Neuron (in vitro differentiated cells): ENCODE measurements around the gene UTP11.

ENCODE experiments used
- H2AFZ ChIP-seq: one replicate; pipeline ENCODE4 v1.6.1; 2013; ENCODE audit warnings: low read depth, mild to moderate bottlenecking, inconsistent platforms, low read length, moderate library complexity
- H3K27me3 ChIP-seq: one replicate; pipeline ENCODE4 v1.6.1; 2013; ENCODE audit warnings: low read length; ENCODE audit not compliant: insufficient read depth
- H3K36me3 ChIP-seq: one replicate; pipeline ENCODE4 v1.6.1; 2013; ENCODE audit warnings: low read length; ENCODE audit not compliant: insufficient read depth
- H3K4me1 ChIP-seq: one replicate; pipeline ENCODE4 v1.6.1; 2013; ENCODE audit warnings: low read length; ENCODE audit not compliant: insufficient read depth
- H3K4me3 ChIP-seq: 2 replicates; pipeline ENCODE4 v1.5.1; 2013; ENCODE audit warnings: mild to moderate bottlenecking, low read length, moderate library complexity
- H3K9me3 ChIP-seq: one replicate; pipeline ENCODE4 v1.6.1; 2013; ENCODE audit warnings: low read length

Gene UTP11

GRCh38 chr1:38052750-38053415 is 40.3 kb downstream of the UTP11 start:
- no peak overlapping the region for H3K4me3 ChIP-seq
- no peaks in the 10 kb centered on the region for H3K27me3 ChIP-seq
- no peaks in the 10 kb centered on the region for H3K36me3 ChIP-seq
- no peaks in the 10 kb centered on the region for H3K9me3 ChIP-seq
- H2AFZ ChIP-seq, result no peak overlapping the region
- H3K4me1 ChIP-seq, result peaks cover 49% of the 10 kb centered on the region

DNA sequence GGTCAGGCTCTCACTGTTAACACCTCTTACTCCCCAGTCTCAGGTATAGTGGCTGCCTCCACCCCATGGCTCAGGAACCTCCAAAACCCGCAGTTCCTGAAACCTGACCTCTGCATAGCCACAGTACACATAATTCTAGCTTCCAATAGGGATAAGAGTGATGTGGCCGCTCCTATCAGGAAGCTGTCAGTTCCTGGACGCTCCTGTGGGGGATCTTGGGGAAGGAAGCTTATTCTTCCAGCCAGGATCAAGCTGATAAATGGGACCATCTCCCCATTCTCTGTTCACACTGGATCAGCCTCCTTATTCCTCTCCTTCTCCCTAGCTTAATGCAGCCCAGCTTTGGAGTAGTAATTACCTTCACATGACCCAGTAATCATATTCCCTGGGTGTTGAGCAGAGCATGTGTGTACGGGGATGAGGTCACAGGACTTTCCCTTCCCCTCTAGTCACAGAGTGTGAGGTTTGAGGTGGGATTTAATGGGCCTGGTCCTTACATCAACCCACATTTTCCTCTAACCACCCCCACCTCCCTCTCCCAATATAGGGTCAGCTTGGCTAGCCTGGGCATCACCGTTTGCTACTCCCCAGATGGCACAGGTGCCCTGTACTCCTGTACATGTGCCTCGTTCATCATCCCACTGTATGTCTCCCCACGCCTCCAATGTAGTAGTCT is 41.0 kb downstream of the UTP11 start:
- Histone ChIP-seq H3K4me1 (peaks cover 43% of the 10 kb centered on the region), H3K36me3 (no peaks in the 10 kb centered on the region), H3K4me3 (no peak overlapping the region), H3K27me3 (no peaks in the 10 kb centered on the region), H2AFZ (no peak overlapping the region), H3K9me3 (no peaks in the 10 kb centered on the region)

DNA sequence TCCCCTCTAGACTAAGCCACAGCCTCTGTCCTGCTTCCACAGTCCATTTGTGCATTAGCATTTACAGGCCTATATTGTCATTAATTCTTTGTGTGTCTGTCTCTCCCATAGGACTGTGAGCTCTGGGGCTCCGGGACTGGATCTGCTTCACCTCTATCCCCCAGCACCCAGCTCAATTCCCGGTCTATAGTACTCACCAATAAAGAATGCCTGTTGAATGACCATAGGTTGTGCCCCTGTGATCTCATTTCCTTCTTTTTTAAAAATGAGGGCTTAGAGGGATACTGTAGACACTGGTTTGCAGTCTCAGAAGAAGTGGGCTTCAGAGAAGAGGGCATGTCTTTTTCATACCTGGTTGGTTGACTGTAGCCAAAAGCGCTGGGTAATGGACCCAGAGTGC is 42.9 kb downstream of the UTP11 start:
- Histone ChIP-seq H3K36me3 (no peaks in the 10 kb centered on the region), H2AFZ (no peak overlapping the region), H3K4me3 (no peak overlapping the region), H3K9me3 (no peaks in the 10 kb centered on the region), H3K27me3 (no peaks in the 10 kb centered on the region), H3K4me1 (peaks cover 26% of the 10 kb centered on the region)

DNA sequence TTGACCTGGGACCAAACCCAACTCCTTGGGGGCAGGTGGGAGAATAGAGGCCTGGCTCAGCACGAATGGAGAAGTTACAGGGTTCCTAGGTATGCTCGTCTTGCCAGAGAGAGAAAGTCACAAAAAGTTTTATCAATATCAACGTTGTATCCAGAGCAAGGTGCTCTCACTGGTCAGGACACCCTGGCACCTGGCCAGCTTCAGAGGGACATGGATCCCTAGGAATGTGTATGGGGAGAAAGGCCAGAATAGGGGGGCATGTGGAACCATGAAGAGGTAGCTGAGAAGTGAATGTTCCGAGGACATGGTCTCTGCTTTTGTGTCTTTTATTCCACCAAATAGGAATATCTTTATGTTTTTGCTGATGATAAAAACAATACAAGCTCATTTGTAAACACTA is 43.4 kb downstream of the UTP11 start:
- Histone ChIP-seq H3K4me3 (no peak overlapping the region), H2AFZ (no peak overlapping the region)

DNA sequence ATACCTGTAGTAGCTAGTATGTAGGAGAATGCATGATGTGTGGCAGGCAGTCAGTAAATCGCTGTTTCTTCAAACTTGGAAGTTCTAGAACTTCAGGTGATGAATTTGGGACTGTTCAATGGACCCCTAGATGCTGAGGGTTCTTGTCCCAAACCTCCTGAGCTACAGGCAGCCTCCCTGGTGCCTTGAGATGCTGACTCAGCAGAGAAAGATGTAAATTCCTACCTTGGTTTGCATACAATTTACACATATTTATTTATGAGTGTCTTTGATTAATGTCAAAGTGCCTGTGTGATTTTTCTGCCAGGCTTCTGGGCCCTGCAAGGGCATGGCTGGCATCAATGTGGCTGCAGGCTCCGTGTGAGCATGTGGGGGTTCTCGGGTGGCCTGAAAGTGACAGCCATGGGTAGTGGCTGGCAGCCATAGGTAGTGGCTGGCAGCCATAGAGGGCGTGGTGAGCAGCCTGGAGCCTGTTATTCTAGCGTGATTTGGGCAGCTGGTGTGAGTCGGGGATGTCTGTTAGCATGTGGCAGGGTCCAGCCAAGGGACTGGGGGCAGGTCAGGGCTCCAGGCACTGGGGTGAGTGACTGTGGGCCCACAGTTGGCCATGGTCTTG is 47.2 kb downstream of the UTP11 start:
- Histone ChIP-seq H2AFZ (no peak overlapping the region), H3K4me1 (peaks cover 12% of the 10 kb centered on the region), H3K27me3 (no peaks in the 10 kb centered on the region), H3K9me3 (no peaks in the 10 kb centered on the region), H3K4me3 (no peak overlapping the region), H3K36me3 (no peaks in the 10 kb centered on the region)

More for the DNA sequence above, 43.4 kb downstream of the UTP11 start:
- H3K9me3 ChIP-seq, result no peaks in the 10 kb centered on the region
- peaks cover 20% of the 10 kb centered on the region for H3K4me1 ChIP-seq
- no peaks in the 10 kb centered on the region for H3K27me3 ChIP-seq
- no peaks in the 10 kb centered on the region for H3K36me3 ChIP-seq

- Histone ChIP-seq H3K27me3 (no peaks in the 10 kb centered on the region), H3K9me3 (no peaks in the 10 kb centered on the region), H3K4me1 (peaks cover 12% of the 10 kb centered on the region), H2AFZ (no peak overlapping the region), H3K36me3 (no peaks in the 10 kb centered on the region), H3K4me3 (no peak overlapping the region)
Measured at GRCh38 chr1:38060498-38060897, 48.0 kb downstream of the UTP11 start.

- no peaks in the 10 kb centered on the region for H3K9me3 ChIP-seq
- no peak overlapping the region for H2AFZ ChIP-seq
- no peak overlapping the region for H3K4me3 ChIP-seq
- H3K36me3 ChIP-seq, result no peaks in the 10 kb centered on the region
- H3K4me1 ChIP-seq, result peaks cover 12% of the 10 kb centered on the region
- H3K27me3 ChIP-seq, result no peaks in the 10 kb centered on the region
Measured at GRCh38 chr1:38061290-38061689, 48.8 kb downstream of the UTP11 start.

- Histone ChIP-seq H3K4me3 (no peak overlapping the region), H3K36me3 (no peaks in the 10 kb centered on the region)
Measured at GRCh38 chr1:38061883-38062328, 49.4 kb downstream of the UTP11 start.

DNA sequence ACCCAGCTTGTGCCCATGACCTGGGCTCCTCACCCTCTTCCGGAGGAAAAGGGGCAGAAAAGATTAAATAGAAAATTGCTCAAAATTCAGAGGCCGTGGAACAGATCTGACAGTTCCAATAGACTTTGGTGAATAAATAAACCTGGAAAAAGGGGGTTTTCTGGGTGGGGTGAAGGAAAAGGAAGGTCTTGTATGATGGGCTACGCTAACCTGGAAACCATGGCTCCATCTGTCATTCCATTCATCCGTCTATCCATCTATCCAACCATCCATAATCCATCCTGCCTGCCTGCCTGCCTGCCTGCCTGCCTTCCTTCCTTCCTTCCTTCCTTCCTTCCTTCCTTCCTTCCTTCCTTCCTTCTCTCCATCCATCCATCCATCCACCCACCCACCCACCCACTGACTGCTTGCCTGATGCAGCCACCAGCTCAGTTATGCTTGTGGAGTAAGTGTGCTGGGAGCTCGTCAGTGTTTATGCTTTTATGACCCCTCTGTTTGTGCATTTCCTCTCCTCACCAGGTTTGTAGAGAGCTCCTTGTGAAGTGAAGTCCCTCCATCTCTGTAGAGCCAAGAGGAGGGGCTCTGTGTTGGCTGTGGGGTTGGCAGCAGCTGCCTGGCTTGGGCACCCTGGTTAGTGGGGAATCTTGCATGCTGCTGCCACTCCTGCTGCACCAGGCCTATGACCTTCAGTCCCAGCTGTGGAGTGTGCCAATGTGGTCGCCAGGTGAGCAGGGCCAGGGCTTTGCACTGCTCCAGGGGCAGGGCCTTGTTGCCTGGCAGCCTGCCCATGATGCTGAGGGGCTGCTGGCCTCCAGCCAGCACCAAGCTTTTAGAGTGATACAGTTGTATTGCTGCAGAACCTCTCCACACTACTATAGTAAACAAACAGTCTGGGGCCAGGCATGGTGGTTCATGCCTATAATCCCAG is 50.1 kb downstream of the UTP11 start:
- Histone ChIP-seq H3K9me3 (no peaks in the 10 kb centered on the region), H3K4me1 (peaks cover 12% of the 10 kb centered on the region), H3K36me3 (no peaks in the 10 kb centered on the region), H2AFZ (no peak overlapping the region), H3K27me3 (no peaks in the 10 kb centered on the region), H3K4me3 (no peak overlapping the region)

More at GRCh38 chr1:38061883-38062328, 49.4 kb downstream of the UTP11 start:
- Histone ChIP-seq H3K27me3 (no peaks in the 10 kb centered on the region), H2AFZ (no peak overlapping the region), H3K9me3 (no peaks in the 10 kb centered on the region), H3K4me1 (peaks cover 12% of the 10 kb centered on the region)

- H3K4me1 ChIP-seq, result peaks cover 20% of the 10 kb centered on the region
- H3K4me3 ChIP-seq, result no peak overlapping the region
- H2AFZ ChIP-seq, result no peak overlapping the region
- no peaks in the 10 kb centered on the region for H3K27me3 ChIP-seq
- H3K9me3 ChIP-seq, result no peaks in the 10 kb centered on the region
- no peaks in the 10 kb centered on the region for H3K36me3 ChIP-seq
Measured at GRCh38 chr1:38063616-38064015, 51.1 kb downstream of the UTP11 start.

DNA sequence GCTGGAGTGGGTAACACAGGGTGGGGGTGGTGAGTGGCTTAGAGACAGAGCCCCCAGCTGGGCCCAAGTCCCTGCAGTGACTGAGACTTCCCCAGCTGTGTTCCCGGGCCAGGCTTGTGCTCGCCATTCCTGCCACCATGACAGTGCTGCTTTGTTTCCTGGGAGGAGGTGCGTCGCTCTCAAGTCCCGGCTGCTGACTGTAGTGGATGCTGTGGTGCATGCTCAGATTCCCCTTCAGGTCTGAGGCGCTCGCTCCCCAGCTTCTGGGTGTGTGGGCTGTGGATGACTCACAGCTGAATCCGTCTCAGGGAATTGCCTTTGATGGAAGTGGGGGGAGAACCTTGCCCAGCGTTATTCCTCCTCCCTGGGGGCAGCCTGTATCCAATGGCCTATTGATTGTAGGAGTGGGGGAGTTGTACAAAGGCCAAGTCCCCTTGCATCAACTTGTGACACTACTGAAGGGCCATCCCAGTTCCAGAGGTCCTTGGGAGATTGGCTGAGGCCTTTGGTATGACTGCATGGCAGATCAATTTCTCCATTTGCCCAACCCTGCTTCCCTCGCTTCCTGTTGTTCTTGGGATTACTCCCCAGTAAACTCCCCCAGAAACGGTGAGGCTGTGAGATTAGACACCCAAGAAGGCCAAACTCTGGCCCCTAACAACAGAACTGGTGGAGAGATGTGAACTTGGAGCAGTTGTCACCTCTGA is 51.8 kb downstream of the UTP11 start:
- Histone ChIP-seq H3K9me3 (no peaks in the 10 kb centered on the region), H3K36me3 (no peaks in the 10 kb centered on the region), H3K4me3 (no peak overlapping the region), H3K4me1 (peaks cover 21% of the 10 kb centered on the region), H2AFZ (no peak overlapping the region), H3K27me3 (no peaks in the 10 kb centered on the region)

DNA sequence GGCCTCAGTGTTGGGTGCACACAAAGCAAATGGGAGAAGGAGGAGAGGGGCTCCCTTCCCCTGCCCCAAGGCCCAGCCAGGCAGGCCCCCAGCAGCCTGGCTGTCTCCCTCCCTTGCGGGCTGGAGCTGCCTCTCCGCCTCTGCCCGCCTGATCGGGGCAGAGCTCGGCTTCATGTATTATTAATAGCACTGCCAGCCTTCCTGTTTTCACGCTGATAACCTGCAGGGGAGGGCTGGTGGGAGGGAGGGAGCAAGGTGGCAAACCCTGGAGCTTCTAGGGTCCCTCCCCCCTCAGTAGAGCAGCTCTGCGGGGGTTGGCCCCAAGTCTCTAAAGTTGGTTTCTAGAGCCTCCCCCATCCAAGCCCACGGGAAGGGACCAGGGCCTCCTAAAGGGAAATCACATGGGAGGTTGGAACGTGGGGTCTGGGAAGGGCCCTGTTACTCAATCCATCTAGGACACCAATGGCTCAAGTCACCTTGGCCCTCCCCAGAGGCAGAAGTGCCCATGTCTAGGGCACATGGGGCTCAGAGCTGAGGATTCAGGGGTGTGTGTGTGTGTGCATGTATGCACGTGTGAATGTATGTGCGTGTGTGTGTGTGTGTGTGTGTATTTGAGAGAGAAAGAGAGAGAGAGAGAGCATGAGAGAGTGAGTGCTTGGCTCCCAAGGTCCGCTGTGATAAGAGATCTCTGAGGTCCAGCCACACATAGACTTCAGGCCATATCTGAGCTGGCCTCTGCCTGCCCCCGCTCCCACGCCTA is 55.9 kb downstream of the UTP11 start:
- Histone ChIP-seq H2AFZ (no peak overlapping the region), H3K4me1 (peaks cover 34% of the 10 kb centered on the region), H3K36me3 (no peaks in the 10 kb centered on the region), H3K9me3 (no peaks in the 10 kb centered on the region), H3K27me3 (no peaks in the 10 kb centered on the region), H3K4me3 (no peak overlapping the region)
